ENCODE data around the gene ASPRV1. TPM values are rescaled to one million over a fixed set of nuclear protein-coding genes. Genes with fewer than 3 reads are reported as not detected.

ASPRV1 gene
- total RNA-seq, 1 experiment from 2014 or later: 1.3 TPM

DNA sequence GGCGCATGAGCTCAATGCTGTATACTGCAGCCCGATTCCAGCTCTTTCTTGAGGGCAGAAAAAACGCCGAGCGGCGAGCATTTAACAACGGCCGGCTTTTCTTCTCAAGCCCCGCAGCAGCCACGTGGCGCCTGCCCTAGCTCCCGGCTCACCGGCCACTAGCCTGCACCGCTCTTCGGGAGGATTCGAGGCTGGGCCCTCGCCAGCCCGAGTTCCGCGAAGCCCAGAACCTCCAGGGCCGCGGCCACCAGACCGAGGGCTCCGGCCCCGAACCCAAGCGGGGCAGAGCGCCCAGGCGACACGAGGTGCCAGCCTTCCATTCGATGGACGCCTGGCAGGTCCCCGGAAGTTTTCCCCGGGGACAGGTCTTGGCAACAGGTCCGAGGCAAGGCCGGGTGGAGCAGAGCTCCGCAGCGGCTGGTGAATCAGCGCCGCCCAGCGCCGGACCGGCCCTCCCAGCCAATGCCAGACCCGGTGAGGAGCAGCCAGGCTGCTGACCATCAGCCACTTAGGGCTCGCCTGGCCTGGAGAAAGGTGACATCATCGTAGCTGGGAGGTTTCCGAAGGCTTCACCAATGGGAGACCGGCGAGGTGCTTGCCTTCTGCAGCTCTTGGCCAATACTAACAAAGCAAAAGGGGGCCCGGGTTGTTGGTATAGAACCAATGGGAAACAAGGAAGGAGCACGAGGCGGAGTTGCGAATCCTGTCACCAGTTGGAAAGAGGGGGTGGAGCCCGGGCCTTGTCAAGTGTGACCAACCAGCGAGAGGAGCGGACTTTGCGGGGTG is 47.1 kb downstream of the ASPRV1 start:
- H3K4me3 Mint-ChIP-seq: peak overlapping the region; percentile 71
- 0 out of 2 replicates have a peak, but pooled peaks have one; percentile 35 for TF ChIP-seq TEAD1 (CRISPR knock-in tag; IDR thresholded peaks at IDR 0.05)
- TF ChIP-seq E2F4 (CRISPR knock-in tag; IDR thresholded peaks at IDR 0.05; ENCODE audit: borderline replicate concordance, low read depth): no peak
- peak; percentile 55; the same call in 1 of the 2 replicates for TF ChIP-seq HMGA2 (CRISPR knock-in tag; IDR thresholded peaks at IDR 0.05)
- TF ChIP-seq GRHL2 (CRISPR knock-in tag; IDR thresholded peaks at IDR 0.05; ENCODE audit: insufficient replicate concordance, severe bottlenecking): no peak
- TF ChIP-seq ZNF281 (CRISPR knock-in tag; IDR thresholded peaks at IDR 0.05): 0 out of 2 replicates have a peak, but pooled peaks have one; percentile 53
- peak; percentile 62; the same call in 1 of the 2 replicates for TF ChIP-seq ERG (CRISPR knock-in tag; IDR thresholded peaks at IDR 0.05)
- peak; percentile 89 for TF ChIP-seq GABPB1 (CRISPR knock-in tag; IDR thresholded peaks at IDR 0.05)
- TF ChIP-seq, protein P1, sequence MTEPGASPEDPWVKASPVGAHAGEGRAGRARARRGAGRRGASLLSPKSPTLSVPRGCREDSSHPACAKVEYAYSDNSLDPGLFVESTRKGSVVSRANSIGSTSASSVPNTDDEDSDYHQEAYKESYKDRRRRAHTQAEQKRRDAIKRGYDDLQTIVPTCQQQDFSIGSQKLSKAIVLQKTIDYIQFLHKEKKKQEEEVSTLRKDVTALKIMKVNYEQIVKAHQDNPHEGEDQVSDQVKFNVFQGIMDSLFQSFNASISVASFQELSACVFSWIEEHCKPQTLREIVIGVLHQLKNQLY (CRISPR knock-in tag; IDR thresholded peaks at IDR 0.05): 0 out of 2 replicates have a peak, but pooled peaks have one; percentile 63
- 0 out of 2 replicates have a peak, but pooled peaks have one; percentile 48 for TF ChIP-seq ATF3 (CRISPR knock-in tag; conservative IDR thresholded peaks at IDR 0.05)
- no peak for TF ChIP-seq KAT7 (CRISPR knock-in tag; IDR thresholded peaks at IDR 0.05; ENCODE audit: borderline replicate concordance)
- TF ChIP-seq FOXP1 (CRISPR knock-in tag; IDR thresholded peaks at IDR 0.05; ENCODE audit: borderline replicate concordance): peak; percentile 76
- no peak for TF ChIP-seq ZNF263 (CRISPR knock-in tag; IDR thresholded peaks at IDR 0.05; ENCODE audit: low read depth)
- peak; percentile 76 for TF ChIP-seq NFE2L1 (CRISPR knock-in tag; IDR thresholded peaks at IDR 0.05)
- peak; percentile 56; the same call in 1 of the 2 replicates for TF ChIP-seq FOXK1 (CRISPR knock-in tag; IDR thresholded peaks at IDR 0.05)
- peak; percentile 77 for TF ChIP-seq NFYB (CRISPR knock-in tag; conservative IDR thresholded peaks at IDR 0.05; ENCODE audit: low read depth)
- TF ChIP-seq USF2 (CRISPR knock-in tag; IDR thresholded peaks at IDR 0.05): peak; percentile 38
- TF ChIP-seq SOX15 (CRISPR knock-in tag; IDR thresholded peaks at IDR 0.05): no peak
- peak; percentile 56; the same call in 1 of the 2 replicates for TF ChIP-seq CREM (CRISPR knock-in tag; IDR thresholded peaks at IDR 0.05)
- peak; percentile 14; the same call in 1 of the 2 replicates for TF ChIP-seq NFATC4 (CRISPR knock-in tag; IDR thresholded peaks at IDR 0.05)
- TF ChIP-seq, protein P2, sequence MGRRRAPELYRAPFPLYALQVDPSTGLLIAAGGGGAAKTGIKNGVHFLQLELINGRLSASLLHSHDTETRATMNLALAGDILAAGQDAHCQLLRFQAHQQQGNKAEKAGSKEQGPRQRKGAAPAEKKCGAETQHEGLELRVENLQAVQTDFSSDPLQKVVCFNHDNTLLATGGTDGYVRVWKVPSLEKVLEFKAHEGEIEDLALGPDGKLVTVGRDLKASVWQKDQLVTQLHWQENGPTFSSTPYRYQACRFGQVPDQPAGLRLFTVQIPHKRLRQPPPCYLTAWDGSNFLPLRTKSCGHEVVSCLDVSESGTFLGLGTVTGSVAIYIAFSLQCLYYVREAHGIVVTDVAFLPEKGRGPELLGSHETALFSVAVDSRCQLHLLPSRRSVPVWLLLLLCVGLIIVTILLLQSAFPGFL (CRISPR knock-in tag; IDR thresholded peaks at IDR 0.05; ENCODE audit: borderline replicate concordance): 0 out of 2 replicates have a peak, but pooled peaks have one; percentile 63
- no peak for TF ChIP-seq STAT6 (CRISPR knock-in tag; conservative IDR thresholded peaks at IDR 0.05; ENCODE audit: low read depth)
- TF ChIP-seq SMAD4 (CRISPR knock-in tag; IDR thresholded peaks at IDR 0.05): no peak
- 0 out of 2 replicates have a peak, but pooled peaks have one; percentile 35 for TF ChIP-seq EMX1 (CRISPR knock-in tag; IDR thresholded peaks at IDR 0.05)
- TF ChIP-seq CBFB (CRISPR knock-in tag; IDR thresholded peaks at IDR 0.05; ENCODE audit: low read depth): 0 out of 2 replicates have a peak, but pooled peaks have one; percentile 30
- TF ChIP-seq TP53 (CRISPR knock-in tag; IDR thresholded peaks at IDR 0.05): no peak

More for the DNA sequence above, 47.1 kb downstream of the ASPRV1 start:
- H3K9me3 Mint-ChIP-seq: no peaks in the 10 kb centered on the region
- peak; percentile 100 for DNase-seq (ENCODE audit: low spot score)
- POLR2A ChIA-PET: interaction anchor here (0.5 to 2.8 kb wide), 36 partner anchors 8 to 379 kb away, joined by 3 to 67 read pairs (median 4); partner anchors contain the start of genes ANXA4, C2orf42, PCYOX1 and SNRNP27
- H3K27me3 Mint-ChIP-seq (ENCODE audit: low read depth): no peaks in the 10 kb centered on the region
- CTCF ChIA-PET: interaction anchor here (0.7 to 3.1 kb wide), 30 partner anchors 12 to 731 kb away, joined by 3 to 52 read pairs (median 4); partner anchors contain the start of genes C2orf42, SNRNP27 and SNRPG
- peak overlapping the region; percentile 70 for H3K27ac Mint-ChIP-seq
- peaks cover 4% of the 10 kb centered on the region; the same call in 1 of the 2 replicates for H3K4me1 Mint-ChIP-seq
- H3K36me3 Mint-ChIP-seq: no peaks in the 10 kb centered on the region
- ATAC-seq: peak; percentile 93
